ENCODE data around the gene HOMER1. TPM values are rescaled to one million over a fixed set of nuclear protein-coding genes. Genes with fewer than 3 reads are reported as not detected.

Gene HOMER1
- total RNA-seq, 2 donors from 2014 or later: 2.9 to 3.1 TPM

DNA sequence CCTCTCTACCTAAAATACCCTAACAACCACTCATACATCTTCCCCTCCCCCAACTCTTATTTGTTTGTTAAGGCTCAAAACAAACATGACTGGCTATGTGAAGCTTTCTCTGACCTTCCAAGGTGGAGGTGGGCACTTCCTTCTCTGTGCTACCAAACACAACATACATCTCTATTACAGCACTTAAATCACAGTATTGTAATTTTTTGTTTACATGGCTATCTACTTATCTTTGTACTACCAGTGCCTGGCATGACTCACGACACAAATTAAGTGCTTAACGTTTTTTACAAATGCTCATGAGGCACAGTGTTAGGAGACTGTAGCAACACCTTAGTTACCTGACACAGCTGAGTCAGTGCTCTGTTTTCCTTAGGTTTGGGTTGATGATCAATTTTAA is 18.6 kb downstream of the HOMER1 start:
- DNase-seq (no peak), ATAC-seq (no peak)
- intact Hi-C loops (cut with DNase I, micrococcal nuclease): no loop called here

GRCh38 chr5:79493596-79494345 is 20.2 kb downstream of the HOMER1 start:
- intact Hi-C loops (cut with DNase I, micrococcal nuclease): no loop called here
- ATAC-seq (no peak), DNase-seq (no peak)

- no peak for DNase-seq
- intact Hi-C loops (cut with DNase I, micrococcal nuclease): no loop called here
- no peak for ATAC-seq
These were observed 22.1 kb downstream of the HOMER1 start for GRCh38 chr5:79491690-79492317.

- ATAC-seq (no peak), DNase-seq (no peak)
- intact Hi-C loops (cut with DNase I, micrococcal nuclease): no loop called here
These were observed 23.5 kb downstream of the HOMER1 start for GRCh38 chr5:79490323-79490936.

DNA sequence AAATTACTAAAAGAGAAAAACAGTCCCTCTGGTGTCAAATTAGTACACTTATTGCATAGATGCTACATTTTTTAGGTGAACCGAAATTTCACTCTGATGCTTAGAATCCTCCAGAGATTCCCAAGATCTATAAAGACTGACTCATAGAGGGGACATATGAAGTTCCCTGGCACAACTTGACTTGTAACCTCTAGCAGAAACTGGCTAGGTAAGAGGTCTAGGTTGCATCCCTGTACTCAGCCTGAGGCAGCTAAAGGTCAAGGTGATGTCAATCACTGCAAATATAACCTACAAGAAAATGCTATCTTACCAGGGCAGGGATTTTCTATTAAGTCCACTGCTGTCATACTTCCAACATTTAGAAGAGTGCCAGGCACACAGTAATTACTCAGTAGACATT is 24.2 kb downstream of the HOMER1 start:
- ATAC-seq (no peak), DNase-seq (no peak)
- intact Hi-C loops (cut with DNase I, micrococcal nuclease): no loop called here

DNA sequence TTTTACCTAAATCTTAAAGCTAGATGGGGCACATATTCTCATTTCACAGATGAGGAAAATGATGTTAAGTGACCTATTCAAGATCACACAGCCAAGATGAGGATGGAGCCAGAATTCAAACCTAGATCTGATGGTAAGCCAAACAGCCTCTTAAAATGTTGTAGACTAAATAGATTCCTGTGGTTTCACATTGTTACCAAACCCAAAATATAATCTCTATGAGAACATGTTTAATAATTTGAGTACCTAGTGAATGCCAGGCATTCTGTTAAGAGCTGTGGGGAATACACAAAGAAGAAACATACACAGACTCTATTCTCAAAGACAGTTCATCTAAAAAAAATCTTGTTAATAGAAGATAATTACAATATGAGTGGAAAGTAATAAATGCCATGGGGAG is 25.2 kb downstream of the HOMER1 start:
- intact Hi-C loops (cut with DNase I, micrococcal nuclease): no loop called here
- no peak for ATAC-seq

GRCh38 chr5:79488058-79488457 is 25.9 kb downstream of the HOMER1 start:
- ATAC-seq (no peak), DNase-seq (no peak)
- intact Hi-C loops (cut with DNase I, micrococcal nuclease): no loop called here

More for the DNA sequence above, 25.2 kb downstream of the HOMER1 start:
- DNase-seq: no peak

GRCh38 chr5:79487251-79487650 is 26.7 kb downstream of the HOMER1 start:
- DNase-seq: no peak
- intact Hi-C loops (cut with DNase I, micrococcal nuclease): no loop called here
- no peak for ATAC-seq

GRCh38 chr5:79486116-79486515 is 27.8 kb downstream of the HOMER1 start:
- intact Hi-C loops (cut with DNase I, micrococcal nuclease): no loop called here
- DNase-seq (no peak), ATAC-seq (no peak)

DNA sequence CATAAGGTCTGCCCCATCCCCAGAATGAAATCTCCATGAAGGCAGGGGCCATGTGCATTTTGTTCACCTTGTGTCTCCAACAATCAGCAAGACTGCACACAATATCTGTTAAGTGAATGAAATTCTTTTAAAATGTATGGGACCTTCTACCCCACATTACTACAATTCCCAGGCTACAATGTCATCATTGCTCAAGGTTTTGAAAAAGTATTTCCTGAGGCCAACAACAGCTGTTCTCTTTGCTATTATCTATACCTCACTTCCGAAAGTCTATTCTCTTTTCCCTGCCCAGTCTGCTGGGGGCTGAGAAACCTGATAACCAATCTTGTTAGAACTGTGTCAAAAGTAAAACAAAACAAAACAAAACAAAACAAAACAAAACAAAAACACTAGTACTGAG is 29.2 kb downstream of the HOMER1 start:
- ATAC-seq (no peak), DNase-seq (no peak)
- intact Hi-C loops (cut with DNase I, micrococcal nuclease): no loop called here

GRCh38 chr5:79481574-79481973 is 32.4 kb downstream of the HOMER1 start:
- intact Hi-C loops (cut with DNase I, micrococcal nuclease): no loop called here
- ATAC-seq (no peak), DNase-seq (no peak)

GRCh38 chr5:79480991-79481390 is 32.9 kb downstream of the HOMER1 start:
- no peak for ATAC-seq
- intact Hi-C loops (cut with DNase I, micrococcal nuclease): no loop called here
- DNase-seq: no peak

DNA sequence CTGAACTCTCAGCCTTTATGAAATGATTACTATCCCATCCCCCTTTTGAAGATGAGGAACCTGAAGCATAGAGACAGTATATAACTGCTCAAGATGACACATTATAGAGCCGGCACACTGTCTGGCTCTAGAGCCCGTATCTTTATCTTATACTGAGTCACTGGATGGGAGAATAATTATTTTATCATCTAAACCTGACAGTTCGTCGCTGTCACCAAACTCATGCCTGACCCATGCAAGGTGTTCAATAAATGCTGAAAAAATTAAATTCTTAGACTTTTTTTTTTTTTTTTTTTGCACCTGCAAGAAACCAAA is 38.8 kb downstream of the HOMER1 start:
- intact Hi-C loops (cut with DNase I, micrococcal nuclease): no loop called here
- ATAC-seq (no peak), DNase-seq (no peak)

DNA sequence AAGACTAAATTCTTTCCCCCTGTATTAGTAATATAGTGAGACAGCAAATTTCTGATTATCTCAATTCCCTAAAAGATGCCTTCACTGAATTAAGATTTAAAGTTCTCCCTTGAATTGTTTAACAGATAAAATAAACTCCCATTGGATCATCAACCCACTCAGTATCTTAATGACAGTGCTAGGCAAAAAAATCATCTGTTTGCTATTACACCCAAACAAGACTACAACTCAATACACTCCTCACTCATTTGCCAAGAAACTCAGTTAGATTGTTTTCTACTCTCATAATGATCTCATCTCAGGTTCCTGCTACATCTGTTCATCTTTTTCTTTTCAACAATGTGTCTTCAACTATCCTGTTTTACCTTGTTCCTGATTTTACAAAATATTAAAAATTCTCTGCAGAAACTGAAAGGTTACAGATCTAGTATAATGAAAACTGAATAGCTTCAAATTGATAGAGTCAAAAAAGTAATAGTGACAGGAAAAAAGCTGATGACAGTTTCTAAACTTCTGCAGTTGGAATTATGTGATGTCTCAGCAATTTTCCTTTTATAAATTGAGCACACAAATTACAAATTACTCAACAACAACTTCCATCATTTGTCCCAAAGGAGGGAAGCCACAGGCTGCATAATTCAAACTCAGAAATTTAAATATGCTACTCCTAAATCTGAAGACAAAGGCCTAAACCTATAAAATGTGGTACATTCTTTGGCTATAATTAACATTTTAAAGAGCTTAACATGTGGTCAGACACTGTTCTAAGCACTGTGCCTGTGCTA is 39.4 kb downstream of the HOMER1 start:
- DNase-seq: no peak

GRCh38 chr5:79471556-79471955 is 42.4 kb downstream of the HOMER1 start:
- ATAC-seq (no peak), DNase-seq (no peak)
- intact Hi-C loops (cut with DNase I, micrococcal nuclease): no loop called here

More for the DNA sequence above, 39.4 kb downstream of the HOMER1 start:
- intact Hi-C loops (cut with DNase I, micrococcal nuclease): no loop called here
- ATAC-seq: no peak

- intact Hi-C loops (cut with DNase I, micrococcal nuclease): loop anchor here in 1 of 2 donors (5.0 kb wide), 2 partner anchors 333 to 443 kb away; no protein-coding TSS in a partner anchor
- peak; percentile 46 for ATAC-seq
- DNase-seq: no peak
These were observed 49.1 kb downstream of the HOMER1 start for GRCh38 chr5:79464695-79465332.

GRCh38 chr5:79464278-79464677 is 49.7 kb downstream of the HOMER1 start:
- no peak for ATAC-seq
- no peak for DNase-seq
- intact Hi-C loops (cut with DNase I, micrococcal nuclease): loop anchor here in 1 of 2 donors (5.0 kb wide), 2 partner anchors 332 to 442 kb away; no protein-coding TSS in a partner anchor

DNA sequence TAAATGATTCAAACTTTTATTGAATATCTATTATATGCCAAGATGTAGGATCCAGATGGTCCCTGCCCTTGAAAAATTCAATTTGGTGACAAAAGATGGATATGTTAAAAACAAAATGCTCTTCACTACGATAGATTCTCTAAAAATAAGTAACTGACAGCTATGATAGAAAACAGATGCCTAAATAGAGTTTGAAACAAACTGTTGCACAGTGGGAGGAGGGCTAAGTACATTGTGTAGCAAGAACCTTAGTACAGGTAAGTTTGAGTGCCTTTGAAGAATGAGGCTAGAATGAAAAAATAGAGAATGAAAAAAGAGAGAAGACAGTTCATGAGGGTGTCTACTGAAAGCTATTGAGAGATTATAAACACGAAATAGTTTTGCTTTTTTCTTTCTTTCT is 54.3 kb downstream of the HOMER1 start:
- no peak for ATAC-seq
- intact Hi-C loops (cut with DNase I, micrococcal nuclease): loop anchor here in 1 of 2 donors (5.0 kb wide), 2 partner anchors 327 to 437 kb away; no protein-coding TSS in a partner anchor
- DNase-seq: no peak

All from left colon (tissue), 2 donors.